Heart left ventricle (tissue), 13 donors: Measurements from ENCODE around the gene CRNN.

Source experiments
- CTCF ChIP-seq, 12 donors: fragments of 200-600 bp; sonication (generic) in 4 of 12; IDR thresholded peaks; one replicate each; pipeline versions ENCODE4 v1.5.0 to v1.8.0; 2018 to 2022; ENCODE audit warnings: antibody characterized with exemption in 12 of 12, mild to moderate bottlenecking in 5 of 12
- POLR2A ChIP-seq, 2 donors: fragments of 450-650 bp; IDR thresholded peaks; one replicate each; pipeline ENCODE4 v1.6.1; 2017; ENCODE audit warnings: antibody characterized with exemption in 2 of 2, mild to moderate bottlenecking in 2 of 2, moderate library complexity in 2 of 2
- donor health status: ischemic (EF 13 %, LVEDD 7.1; RV severe dilation, severe dysfunction).
- donor health status: DM: no; HTN: yes; CAD: no.
- donor health status: DM: no; HTN: no; CAD: no.
- donor health status: ischemic (EF 25% LVEDD 6.9; RV normal size, moderate dysfunction).
- donor health status: ischemic (EF 25% LVEDD 5.7; RV mildly dilated, moderate dysfunction).
- donor health status: ischemic (EF 35%, LVEDD 5.7; RV mildly dilated, moderate dysfunction).
- donor health status: nonischemic (EF 11% LVEDD 7.7; RV severe dilation, severe dysfunction).
- donor health status: DM: yes; HTN: yes; CAD: no.
- donor health status: PGD.
- donor health status: ischemic (EF 29% LVEDD 5.4; RV normal size, mild dysfunction).
- donor health status: nonischemic (EF 23%, LVEDD 6.1; RV moderate dilation, normal function).

DNA sequence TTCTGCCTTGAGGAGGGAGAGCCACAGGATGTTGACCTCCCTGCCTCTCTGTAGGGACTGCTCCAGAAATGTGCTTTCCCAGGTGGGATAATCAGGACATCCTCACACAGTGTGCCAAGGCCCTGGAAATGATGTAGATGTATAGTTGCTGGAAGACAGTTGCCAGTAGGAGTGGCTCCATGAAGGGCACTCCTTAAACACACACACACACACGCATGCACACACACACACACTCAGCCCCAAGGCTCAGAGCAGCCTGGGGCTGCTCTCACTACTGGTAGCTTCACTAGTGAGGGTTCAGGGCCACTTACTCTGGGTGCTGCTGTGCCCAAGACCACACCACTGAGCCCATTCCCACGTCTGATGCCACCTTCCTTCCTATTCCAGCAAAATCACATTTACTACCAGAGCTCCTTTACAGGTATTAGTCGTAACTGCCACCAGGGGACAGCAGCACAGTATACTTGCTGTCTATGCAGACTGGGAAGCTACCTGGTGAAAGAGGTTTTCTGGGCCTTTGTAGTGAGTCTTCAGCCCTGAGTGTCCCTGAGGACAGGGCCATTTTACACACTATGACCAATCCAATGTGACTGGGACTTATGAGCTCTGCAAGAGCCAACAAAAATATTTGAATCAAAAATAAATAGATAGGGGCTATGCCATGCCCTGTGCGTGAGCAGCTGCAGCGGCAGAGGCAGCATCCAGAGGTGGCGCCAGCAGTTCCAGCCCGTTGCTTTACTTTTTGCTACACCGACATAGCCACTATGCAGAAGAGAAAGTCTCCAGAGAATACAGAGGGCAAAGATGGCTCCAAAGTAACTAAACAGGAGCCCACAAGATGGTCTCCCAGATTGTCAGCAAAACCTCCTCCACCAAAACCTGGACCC is 15.0 kb downstream of the CRNN start:
- TF ChIP-seq POLR2A (IDR thresholded peaks at IDR 0.05) = no peak
- TF ChIP-seq CTCF (IDR thresholded peaks at IDR 0.05) = peak in 5 of 12 donors; percentile 12 to 27 (median 19)
